Measurements from ENCODE around the gene SRD5A1.

DNA sequence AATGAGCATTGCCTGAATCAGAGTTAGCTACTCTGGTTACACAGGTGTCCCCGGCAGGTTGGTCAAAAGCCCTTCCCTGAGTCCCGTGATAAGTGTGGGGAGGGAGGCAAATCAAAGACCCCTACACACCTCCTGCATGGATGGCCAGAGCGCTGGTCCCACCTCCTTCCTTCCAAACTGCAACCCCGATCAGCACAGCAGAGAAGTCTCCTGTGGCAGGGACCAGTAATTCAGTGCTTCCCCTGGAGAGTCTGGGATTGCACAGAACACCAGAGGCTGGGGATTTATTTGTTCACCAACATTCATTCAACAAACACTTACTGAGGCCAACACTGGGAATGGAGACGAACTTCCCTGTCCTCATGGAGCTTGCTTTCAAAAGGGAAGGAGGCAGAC is 46.6 kb upstream of the SRD5A1 start:
- TF ChIP-seq POLR2A (IDR thresholded peaks at IDR 0.05; ENCODE audit: low read length), result no peak
- no peak for TF ChIP-seq GATA1 (IDR thresholded peaks at IDR 0.05; ENCODE audit: low read depth, low read length)

Data from erythroblast (primary cell).